HL-60 (cell line): ENCODE results near the gene ATP8A2.

Experiments used
- CTCF ChIP-seq: IDR thresholded peaks from one replicate; pipeline ENCODE4 v1.5.1; 2011; ENCODE audit warnings: low read length, control low read depth, inconsistent platforms; ENCODE audit not compliant: insufficient read depth
- POLR2AphosphoS5 ChIP-seq: IDR thresholded peaks from 2 replicates; pipeline ENCODE4 v1.6.1; 2012; ENCODE audit warnings: low read depth

GRCh38 chr13:25699056-25699455 is 327.3 kb downstream of the ATP8A2 start:
- TF ChIP-seq CTCF (no peak), POLR2AphosphoS5 (no peak)
